ENCODE data around the gene DNAH6. TPM values are rescaled to one million over a fixed set of nuclear protein-coding genes. Genes with fewer than 3 reads are reported as not detected.

Gene DNAH6
- total RNA-seq, 1 experiment from 2014 or later, result 0.26 TPM

GRCh38 chr2:84799772-84800171, 283.5 kb downstream of the DNAH6 start:
- H3K4me1 ChIP-seq (ENCODE audit: insufficient read depth, low read length), result peaks cover 8% of the 10 kb centered on the region
- no CpG with 5 or more reads among the region's 1 CpG for WGBS (ENCODE audit: extremely low coverage, insufficient read length, low lambda C conversion rate)

More at GRCh38 chr2:84799772-84800171, 283.5 kb downstream of the DNAH6 start:
- Histone ChIP-seq H4K5ac (ENCODE audit: insufficient read length, low read depth, low read length) (no peak overlapping the region), H2BK5ac (ENCODE audit: insufficient read length, low read length) (no peak overlapping the region), H4K91ac (ENCODE audit: insufficient read length, low read depth, low read length) (no peak overlapping the region), H2AFZ (ENCODE audit: low read length) (no peak overlapping the region), H4K8ac (replicated peaks; ENCODE audit: insufficient read length, low read depth, low read length) (no peak overlapping the region), H3K23ac (ENCODE audit: insufficient read length, low read depth, low read length) (no peak overlapping the region), H3K79me1 (ENCODE audit: insufficient read depth, low read depth, low read length, poor library complexity, severe bottlenecking) (no peaks in the 10 kb centered on the region), H2AK5ac (ENCODE audit: insufficient read length, low read length) (no peak overlapping the region), H3K79me2 (ENCODE audit: insufficient read depth, low read length) (no peaks in the 10 kb centered on the region), H2BK15ac (ENCODE audit: low read depth, low read length) (no peak overlapping the region), H3K9ac (ENCODE audit: extremely low read depth, insufficient read length, low read length) (no peak overlapping the region), H2BK12ac (ENCODE audit: insufficient read length, low read depth, low read length) (no peak overlapping the region), H3K4me2 (ENCODE audit: insufficient read depth, insufficient read length, low read length) (peak overlapping the region; percentile 2), H3K4ac (ENCODE audit: low read depth, low read length) (no peak overlapping the region), H4K20me1 (ENCODE audit: control insufficient read depth, insufficient read depth, insufficient read length) (no peaks in the 10 kb centered on the region), H3K23me2 (ENCODE audit: insufficient read length, low read depth, low read length, poor library complexity, severe bottlenecking) (no peaks in the 10 kb centered on the region), H2BK120ac (ENCODE audit: low read depth, low read length, poor library complexity, severe bottlenecking) (no peak overlapping the region), H3K27ac (ENCODE audit: insufficient read length, low read depth, low read length) (no peak overlapping the region), H3K14ac (ENCODE audit: insufficient read depth, low read length) (no peak overlapping the region), H3T11ph (ENCODE audit: low read length) (no peak overlapping the region), H3K56ac (ENCODE audit: insufficient read length, low read depth, low read length) (no peak overlapping the region), H3K18ac (ENCODE audit: insufficient read length, low read depth, low read length) (no peak overlapping the region), H3K27me3 (ENCODE audit: insufficient read depth, low read length) (no peaks in the 10 kb centered on the region), H2BK20ac (ENCODE audit: low read depth, low read length, poor library complexity, severe bottlenecking) (no peak overlapping the region), H3K9me3 (ENCODE audit: control insufficient read depth, low read depth, low read length) (no peaks in the 10 kb centered on the region)
- H3K27ac Mint-ChIP-seq, result peak overlapping the region in 2 of 3 experiments; percentile 72 to 92; a peak in 4 of 7 replicates
- peak overlapping the region in 1 of 2 experiments; percentile 8; a peak in 1 of 5 replicates for H3K4me3 Mint-ChIP-seq
- H3K27me3 Mint-ChIP-seq (ENCODE audit: low read depth), result peaks cover 1% of the 10 kb centered on the region; the same call in 1 of the 2 replicates
- H3K4me1 Mint-ChIP-seq, result peaks cover 23 to 28% of the 10 kb centered on the region in 2 experiments
- TF ChIP-seq, protein P1, sequence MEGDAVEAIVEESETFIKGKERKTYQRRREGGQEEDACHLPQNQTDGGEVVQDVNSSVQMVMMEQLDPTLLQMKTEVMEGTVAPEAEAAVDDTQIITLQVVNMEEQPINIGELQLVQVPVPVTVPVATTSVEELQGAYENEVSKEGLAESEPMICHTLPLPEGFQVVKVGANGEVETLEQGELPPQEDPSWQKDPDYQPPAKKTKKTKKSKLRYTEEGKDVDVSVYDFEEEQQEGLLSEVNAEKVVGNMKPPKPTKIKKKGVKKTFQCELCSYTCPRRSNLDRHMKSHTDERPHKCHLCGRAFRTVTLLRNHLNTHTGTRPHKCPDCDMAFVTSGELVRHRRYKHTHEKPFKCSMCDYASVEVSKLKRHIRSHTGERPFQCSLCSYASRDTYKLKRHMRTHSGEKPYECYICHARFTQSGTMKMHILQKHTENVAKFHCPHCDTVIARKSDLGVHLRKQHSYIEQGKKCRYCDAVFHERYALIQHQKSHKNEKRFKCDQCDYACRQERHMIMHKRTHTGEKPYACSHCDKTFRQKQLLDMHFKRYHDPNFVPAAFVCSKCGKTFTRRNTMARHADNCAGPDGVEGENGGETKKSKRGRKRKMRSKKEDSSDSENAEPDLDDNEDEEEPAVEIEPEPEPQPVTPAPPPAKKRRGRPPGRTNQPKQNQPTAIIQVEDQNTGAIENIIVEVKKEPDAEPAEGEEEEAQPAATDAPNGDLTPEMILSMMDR (conservative IDR thresholded peaks at IDR 0.05), result no peak
- DNase-seq, result no peak
- peaks cover 3 to 5% of the 10 kb centered on the region in 2 experiments; a peak in 4 of 5 replicates for H3K9me3 Mint-ChIP-seq
- H3K36me3 Mint-ChIP-seq (ENCODE audit: insufficient read depth in 1 of 3, low read depth in 3 of 3), result peaks cover 0 to 5% (median 4%) of the 10 kb centered on the region in 3 experiments; a peak in 1 of 7 replicates
